SK-MEL-5 (cell line): ENCODE data around the gene PLEKHM3. TPM values are rescaled to one million over a fixed set of nuclear protein-coding genes. Genes with fewer than 3 reads are reported as not detected.
"Not testable (repeated sequence)": the region's sequence is repeated elsewhere in the genome, so short reads cannot be mapped to it uniquely, and the experiment has no call there.

Source experiments
- DNase-seq: peaks from one replicate; pipeline ENCODE4 v3.0.0-alpha.2; 2016; ENCODE audit warnings: low read depth, low spot score
- in situ Hi-C: cut with HindIII; loops from 2 replicates; pipeline ENCODE4 v1.10.0; 2016; ENCODE audit warnings: low sequenced_read_pairs, high pct_unique_total_duplicates, low pct_unique_long_range_greater_than_20kb
- total RNA-seq: library from RNA; depleted of rRNA; stranded (reverse); fragments of >200 nt; shearing (Covaris generic); gene quantifications from 2 replicates; pipeline ENCODE4 v1.2.3, GENCODE V29; 2014

Gene PLEKHM3
- total RNA-seq, 1 experiment from 2014 or later, result 3.2 TPM

DNA sequence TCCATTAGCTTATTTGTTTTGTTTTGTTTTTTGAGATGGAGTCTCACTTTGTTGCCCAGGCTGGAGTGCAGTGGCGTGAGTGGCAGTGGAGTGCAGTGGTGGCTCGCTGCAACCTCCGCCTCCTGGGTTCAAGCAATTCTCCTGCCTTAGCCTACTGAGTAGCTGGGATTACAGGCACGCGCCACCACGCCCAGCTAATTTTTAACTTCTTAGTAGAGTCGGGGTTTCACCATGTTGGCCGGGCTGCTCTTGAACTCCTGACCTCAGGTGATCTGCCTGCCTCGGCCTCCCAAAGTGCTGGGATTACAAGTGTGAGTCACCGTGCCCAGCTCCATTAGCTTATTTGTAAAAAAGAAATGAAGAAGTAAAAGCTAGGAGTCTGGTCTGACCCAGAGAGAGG lies 213.7 kb downstream of the PLEKHM3 start:
- DNase-seq, in situ Hi-C loops: not testable (repeated sequence)

DNA sequence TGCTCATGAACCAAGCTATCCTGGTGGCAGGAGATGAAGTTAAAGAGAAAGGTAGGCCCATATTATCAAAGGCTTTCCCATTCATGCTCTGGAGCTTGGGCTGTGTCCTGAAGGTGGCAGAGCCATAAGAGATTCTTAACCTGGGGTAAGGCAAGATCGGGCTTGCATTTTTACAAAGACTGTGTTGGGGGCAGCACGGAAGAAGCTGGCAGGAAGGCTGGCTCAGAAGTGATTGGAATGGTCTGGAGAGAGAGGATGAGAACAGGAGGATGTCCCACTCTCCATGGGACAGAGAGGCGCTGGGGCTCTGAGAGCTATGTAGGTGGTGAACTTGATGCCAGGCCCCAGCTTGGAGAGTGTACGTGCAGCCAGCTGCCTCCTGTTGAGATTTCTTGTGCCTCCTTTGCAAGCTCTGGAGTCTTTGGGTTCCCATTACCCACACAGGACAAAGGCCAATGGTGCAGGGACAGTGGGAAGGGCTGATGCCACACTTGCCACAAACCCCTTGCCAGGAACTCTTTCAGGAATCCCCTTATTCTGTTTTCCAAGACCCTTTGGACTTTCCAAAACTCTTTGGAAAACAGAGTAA lies 215.0 kb downstream of the PLEKHM3 start:
- in situ Hi-C loops, result no loop called here
- DNase-seq, result no peak

DNA sequence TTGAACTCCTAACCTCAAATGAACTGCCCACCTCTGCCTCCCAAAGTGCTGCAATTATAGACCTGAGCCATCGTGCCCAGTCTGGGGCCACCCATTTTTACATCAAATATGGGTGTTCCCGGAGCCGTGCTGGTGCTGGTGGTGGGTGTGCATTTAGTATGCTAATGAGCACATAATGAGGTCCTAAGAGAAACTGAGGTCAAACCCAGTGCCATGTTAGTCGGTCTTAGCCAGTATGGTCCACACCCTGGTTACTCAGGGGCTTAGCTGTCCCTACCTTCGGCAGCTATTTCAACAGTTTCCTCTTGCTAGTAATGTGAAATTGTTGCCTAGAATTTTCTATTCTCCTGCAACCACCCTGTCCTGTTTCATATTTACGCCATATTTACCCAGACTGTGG lies 217.2 kb downstream of the PLEKHM3 start:
- no peak for DNase-seq
- in situ Hi-C loops, result no loop called here

DNA sequence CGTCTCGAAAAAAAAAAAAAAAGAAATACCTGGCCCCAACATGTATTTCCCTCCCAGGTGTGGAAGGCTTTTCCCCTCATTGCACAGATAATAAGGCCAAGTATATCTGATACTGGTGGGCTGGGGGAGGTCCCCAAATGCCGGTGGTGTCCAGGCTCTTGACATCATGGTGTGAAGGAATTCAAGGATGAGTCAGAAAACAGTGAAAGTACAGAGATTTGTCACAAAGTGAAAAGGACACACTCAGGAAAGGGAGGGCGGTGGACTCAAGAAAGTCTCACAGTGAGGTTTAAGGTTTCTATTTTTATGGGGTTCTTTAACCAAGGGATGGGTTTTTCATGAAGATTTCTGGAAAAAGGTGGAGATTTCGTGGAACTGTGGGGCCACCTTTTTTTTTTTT lies 217.8 kb downstream of the PLEKHM3 start:
- in situ Hi-C loops, result no loop called here
- no peak for DNase-seq

DNA sequence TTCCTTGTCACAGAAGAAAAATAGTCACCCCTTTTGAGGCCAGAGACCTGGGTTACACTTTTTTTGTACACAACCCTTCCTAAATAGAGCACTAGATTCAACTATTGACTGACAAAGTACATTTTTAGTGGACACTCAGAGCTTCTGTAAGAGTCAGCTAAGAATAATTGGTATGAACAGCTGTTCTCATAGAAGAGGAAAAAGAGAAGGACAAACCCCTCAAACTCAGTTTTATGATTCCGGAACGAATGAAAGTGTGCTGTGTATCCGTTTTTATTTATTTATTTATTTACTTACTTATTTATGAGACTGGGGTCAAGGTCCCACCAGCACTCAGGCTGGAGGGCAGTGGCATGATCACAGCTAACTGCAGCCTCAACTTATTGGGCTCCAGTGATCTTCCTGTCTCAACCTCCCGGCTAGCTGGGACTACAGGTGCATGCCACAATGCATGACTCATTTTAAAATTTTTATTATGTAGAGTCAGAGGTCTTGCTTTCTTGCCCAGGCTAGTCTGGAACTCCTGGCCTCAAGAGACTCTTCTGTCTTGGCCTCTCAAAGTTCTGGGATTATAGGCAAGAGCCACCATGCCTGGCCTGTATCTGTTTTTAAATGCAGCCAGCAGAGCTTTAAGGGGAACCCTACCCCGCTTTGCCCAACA lies 219.6 kb downstream of the PLEKHM3 start:
- in situ Hi-C loops, result no loop called here
- DNase-seq, result no peak

DNA sequence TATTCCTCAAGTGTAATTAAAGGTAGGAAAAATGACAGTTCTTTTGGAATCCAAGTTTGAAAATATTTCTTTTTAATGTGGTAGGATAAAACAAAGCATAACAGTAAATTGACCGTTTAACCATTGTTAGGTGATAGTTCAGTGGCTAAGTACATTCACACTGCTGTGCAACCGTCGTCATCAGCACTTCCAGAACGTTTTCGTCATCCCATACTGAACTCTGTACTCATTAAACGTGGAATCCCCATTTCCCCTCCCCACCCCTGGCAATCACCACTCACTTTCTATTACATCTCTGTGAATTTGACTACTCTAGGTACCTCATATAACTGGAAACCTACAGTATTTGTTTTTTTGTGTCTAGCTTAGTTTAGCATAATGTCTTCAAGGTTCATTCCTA lies 222.7 kb downstream of the PLEKHM3 start:
- in situ Hi-C loops, result no loop called here
- DNase-seq, result no peak

DNA sequence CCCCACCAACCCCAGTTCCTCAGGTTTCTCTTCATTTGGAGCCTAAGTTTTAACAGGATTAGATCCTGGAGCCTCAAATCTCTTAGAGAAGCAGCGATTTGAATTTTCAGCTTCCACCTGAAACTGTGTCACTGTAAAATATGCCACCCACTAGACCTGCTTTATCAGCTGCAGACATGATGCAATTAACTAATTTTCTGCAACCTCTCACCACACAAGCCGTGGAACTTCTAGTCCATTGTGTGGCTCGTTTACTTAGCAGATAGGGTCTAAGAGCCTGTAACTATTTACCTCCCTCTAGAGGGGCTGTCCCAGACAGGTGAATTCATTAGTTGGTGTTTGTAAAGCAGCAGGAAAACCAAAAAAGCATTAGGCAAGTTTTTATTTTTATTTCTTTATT lies 224.1 kb downstream of the PLEKHM3 start:
- DNase-seq, result no peak
- in situ Hi-C loops, result no loop called here

DNA sequence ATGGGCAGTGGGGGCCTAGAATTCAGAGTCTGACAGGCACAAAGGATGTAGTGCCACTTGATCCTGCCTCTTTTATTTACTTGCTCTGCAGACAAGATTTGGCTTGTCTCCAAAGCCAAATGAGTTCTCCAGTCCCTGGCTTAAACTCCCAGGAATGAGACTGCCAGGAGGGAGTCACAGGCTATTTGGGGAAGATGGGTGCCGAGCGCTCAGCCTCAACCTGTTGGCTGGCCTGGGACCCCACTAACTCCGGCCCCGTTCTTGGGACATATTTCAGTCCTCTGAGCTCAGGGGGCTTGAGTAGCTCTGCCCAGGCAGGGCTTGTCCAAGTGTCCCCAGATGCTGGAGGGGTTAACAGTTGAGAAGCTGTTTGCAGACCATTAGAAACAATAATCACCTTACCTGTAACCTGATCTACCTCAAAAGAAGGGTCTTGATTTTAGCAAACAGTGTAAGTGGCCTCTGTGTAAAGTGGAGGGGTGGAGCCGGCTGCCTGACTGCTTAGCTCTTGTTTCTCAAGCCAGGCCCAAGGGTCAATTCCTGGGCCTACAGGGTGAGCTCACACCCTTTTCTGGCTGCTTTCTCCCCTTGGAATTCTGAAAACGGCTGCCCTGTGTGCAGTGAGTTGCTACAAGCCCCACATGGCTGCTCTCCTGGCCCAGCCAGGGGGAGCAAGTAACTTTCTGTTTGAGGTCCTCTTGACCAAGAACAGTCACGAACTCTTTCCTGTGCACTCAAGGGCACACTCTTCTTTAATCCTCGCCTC lies 228.6 kb downstream of the PLEKHM3 start:
- DNase-seq, result no peak
- in situ Hi-C loops, result no loop called here

DNA sequence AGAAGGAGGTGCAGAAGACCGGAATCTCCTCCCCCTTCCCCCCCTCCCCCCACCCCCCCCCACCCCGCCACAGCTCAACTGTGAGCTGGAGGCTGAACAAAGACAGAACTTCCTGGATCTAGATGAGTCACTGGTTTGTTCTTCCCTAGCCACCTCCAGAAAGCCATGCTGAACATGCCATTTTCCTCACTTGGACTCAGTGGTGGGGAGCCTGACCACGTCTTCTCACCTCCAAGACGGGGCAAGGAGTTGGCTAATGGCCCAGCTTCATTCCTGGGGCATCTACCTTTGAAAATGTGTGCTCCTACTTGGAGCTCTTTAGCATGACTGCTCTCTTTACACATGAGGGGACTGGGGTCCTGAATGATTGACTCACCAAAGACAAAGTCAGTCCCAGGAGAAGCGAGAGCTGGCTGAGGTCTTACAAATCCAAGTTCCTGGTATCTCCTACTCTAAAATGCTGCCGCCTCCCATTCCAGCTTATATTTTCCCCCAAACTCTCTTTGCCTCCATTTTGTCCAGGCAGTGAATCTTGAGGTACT lies 233.0 kb downstream of the PLEKHM3 start:
- DNase-seq, result peak; percentile 53
- in situ Hi-C loops, result no loop called here

DNA sequence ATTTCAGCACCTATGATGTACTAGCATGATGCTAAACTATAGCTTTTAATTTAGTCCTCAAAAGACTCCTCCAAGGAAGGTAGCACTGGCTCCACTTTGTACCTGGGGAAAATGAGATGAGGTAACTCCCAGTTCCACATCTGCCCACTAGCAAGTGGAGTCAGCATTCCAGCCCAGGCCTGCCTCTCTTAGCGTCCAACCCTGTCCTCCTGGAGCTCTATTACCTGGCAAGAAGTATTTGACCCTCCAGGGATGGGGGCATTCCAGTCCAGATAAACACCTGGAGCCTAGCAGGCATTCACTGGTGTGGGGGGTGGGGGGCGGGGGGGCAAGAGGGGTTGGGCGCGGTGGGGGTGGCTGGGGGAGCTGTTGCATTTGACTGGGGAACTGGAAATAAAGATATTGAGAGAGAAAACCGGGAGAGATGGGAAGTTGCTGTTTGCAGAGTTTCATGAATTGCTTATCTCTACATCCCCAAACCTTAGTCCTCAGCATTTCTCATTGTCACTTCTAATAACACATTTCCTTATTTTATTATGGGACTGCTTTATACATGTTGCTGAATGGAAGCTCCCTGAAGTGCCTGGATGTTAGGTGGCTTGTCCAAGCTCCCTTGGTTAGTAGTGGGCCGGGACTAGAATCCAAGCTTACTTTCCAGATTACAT lies 233.6 kb downstream of the PLEKHM3 start:
- in situ Hi-C loops, result no loop called here
- DNase-seq, result no peak

DNA sequence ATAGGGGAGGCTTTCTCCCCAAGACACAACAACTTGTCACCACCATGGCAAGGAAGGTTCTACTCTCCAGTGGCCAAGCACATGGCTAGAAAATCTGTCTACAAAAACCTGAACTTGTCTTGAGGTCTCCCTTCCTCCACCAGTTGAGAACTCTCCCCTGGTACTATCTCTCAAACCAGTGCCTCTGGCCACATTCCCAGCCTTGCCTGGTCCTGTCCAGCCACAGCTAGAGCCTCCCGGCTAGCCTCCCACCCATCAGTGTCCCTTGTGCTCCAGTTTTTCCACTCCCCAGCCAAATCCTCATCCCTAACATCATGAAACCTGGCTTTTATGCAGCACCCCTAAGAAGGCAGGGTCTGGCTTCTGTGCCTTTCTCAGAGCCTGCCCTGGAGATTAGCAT lies 234.4 kb downstream of the PLEKHM3 start:
- DNase-seq, result no peak
- in situ Hi-C loops, result no loop called here

DNA sequence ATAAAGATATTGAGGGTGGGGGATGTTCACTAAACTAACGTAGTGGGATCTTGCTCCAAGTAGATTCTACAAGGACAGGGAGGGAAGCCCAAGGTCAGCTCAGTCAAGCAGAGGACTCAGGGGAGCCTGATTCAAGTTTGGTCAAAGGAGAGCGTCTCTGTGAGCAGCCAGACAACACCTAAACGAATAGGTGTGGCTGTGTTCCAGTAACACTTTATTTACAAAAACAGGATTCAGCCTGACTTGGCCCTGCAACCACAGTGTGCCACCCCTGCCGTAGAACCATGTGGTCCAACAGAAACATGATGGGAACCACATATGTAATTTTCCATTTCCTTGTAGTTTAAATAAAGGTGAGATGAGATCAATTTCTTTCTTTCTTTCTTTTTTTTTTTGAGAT lies 237.5 kb downstream of the PLEKHM3 start:
- no peak for DNase-seq
- in situ Hi-C loops, result no loop called here

DNA sequence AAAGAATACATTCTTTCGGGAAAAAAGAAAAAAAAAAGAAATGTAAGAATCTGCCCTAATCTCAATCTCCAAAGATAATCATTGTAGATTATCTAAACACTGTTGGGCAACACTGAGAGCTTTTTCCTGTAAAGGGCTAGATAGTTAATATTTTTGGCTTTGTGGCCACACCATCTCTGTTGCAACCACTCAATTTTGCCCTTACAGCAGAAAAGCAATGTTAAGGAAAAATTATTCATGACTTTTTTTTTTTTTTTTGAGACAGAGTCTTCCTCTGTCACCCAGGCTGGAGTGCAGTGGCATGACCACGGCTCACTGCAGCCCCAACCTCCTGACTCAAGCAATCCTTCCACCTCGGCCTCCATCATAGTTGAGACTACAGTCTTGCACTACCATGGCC lies 238.3 kb downstream of the PLEKHM3 start:
- no peak for DNase-seq
- in situ Hi-C loops, result no loop called here

DNA sequence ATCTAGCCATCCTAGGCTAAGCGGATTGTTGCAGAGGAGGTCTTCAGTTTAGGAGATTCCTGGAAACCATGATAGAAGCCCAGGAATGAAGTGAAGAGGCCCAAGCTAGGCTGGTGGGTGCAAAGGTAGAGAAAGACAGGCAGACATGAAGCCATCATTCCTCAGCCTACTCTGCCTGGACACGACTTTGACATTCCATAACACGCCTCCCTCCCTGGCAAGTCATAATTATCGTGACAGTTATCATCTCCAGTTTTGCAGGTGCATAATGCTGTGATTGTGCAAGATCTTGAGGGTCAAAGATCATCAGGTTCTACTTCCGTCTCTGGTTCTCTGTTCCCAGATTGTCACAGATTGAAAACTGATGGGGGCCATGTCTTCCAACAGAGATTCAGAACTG lies 240.4 kb downstream of the PLEKHM3 start:
- no peak for DNase-seq
- in situ Hi-C loops, result no loop called here

DNA sequence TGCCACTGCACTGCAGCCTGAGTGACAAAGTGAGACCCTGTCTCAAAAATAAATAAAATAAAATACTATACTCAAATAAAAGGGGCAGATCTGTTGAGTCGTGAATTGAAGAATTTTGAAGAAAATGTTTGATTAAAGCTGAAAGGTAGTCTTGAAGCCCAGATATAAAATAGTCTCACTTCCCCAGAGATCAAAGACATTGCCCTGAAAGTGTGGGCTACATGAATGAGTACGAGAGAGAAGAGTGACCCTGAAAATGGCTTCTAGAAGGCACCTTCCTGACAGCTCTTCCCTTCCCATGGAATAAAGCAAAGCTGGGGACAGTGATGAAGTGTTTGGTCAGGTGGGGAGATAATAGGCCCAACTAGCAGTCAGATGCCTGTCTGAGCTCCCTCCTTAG lies 241.8 kb downstream of the PLEKHM3 start:
- in situ Hi-C loops, result no loop called here
- DNase-seq, result no peak

DNA sequence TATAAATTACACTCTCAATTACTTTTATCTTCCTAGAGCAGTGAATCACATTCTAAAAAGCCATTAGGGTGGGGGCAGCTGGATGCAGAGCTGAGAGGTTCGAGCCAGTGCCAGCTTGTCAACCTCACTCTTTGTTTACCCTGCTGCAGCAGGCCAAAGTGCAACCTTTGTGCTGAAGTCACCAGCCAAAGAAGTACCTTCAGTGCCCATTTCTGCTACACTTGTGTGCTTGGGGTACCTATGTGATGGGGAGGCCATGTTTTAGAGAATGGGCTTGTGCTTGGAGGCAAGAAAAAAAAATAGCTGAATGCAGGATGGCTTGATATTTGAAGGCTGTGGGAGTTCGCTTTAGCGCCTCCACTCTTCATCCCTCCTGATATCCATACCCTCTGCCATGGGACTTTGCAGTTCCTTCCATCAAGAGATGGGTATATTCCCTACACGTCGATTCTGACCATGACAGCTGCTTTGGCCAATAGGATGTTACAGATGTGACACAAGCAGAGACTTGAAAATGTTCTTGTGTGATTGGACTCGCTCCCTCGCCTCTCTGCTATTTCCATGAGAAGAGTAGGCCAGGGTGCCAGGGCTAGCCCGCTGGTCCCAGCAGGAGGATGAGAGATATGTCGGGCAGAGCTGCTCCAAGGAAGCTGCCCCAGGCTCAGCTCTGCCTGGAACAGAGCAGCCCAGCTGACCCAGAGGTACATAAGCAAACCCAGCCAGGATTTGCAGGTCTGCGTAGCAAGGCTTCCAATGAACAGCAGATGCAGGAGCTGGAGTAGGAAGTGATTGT lies 242.9 kb downstream of the PLEKHM3 start:
- in situ Hi-C loops, result no loop called here
- no peak for DNase-seq

DNA sequence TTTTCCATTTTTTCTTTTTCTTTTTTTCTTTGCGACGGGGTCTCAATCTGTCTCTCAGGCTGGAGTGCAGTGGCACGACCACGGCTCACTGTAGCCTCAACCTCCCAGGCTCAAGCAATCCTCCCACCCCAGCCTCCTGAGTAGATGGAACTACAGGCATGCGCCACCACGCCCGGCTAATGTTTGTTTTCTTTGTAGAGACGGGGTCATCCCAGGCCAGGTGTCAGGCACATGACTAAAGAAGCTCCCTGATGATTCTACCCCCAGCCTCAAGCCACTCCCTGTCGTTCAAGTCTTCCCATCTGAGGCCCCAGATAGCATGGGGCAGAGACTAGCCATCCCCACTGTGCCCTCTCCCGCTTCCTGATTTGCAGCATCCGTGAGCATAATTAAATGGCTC lies 245.8 kb downstream of the PLEKHM3 start:
- in situ Hi-C loops, result no loop called here
- DNase-seq, result no peak
